Naive thymus-derived CD4-positive, alpha-beta T cell (primary cell): ENCODE measurements around the gene ART4. TPM values are rescaled to one million over a fixed set of nuclear protein-coding genes. Genes with fewer than 3 reads are reported as not detected.

Source experiments
- ATAC-seq: fragments of 150-1000 bp; cut with Tn5 transposase; 2 replicates; pipeline ENCODE4 v1.10.0; 2021; ENCODE audit warnings: mild to moderate bottlenecking, moderate library complexity
- CTCF ChIA-PET: fragments of 350-600 bp; sonication (Branson Sonifier 250); formaldehyde crosslinking; loops from one replicate; lab custom pipeline; 2021; ENCODE audit warnings: antibody characterized with exemption; lab: Charles Lee
- POLR2A ChIA-PET: fragments of 350-600 bp; sonication (Branson Sonifier 250); formaldehyde crosslinking; loops from one replicate; lab custom pipeline; 2021; ENCODE audit warnings: antibody characterized with exemption, inconsistent platforms; lab: Charles Lee
- DNase-seq, 9 donors: peaks; one replicate each; pipeline versions ENCODE4 v3.0.0 to v3.0.0-alpha.2; 2020 to 2022; ENCODE audit warnings: mixed read lengths in 1 of 9
- H3K27ac ChIP-seq: one replicate; pipeline ENCODE4 v1.7.0; 2013; ENCODE audit warnings: mild to moderate bottlenecking, low read depth, low read length, moderate library complexity
- H3K27me3 ChIP-seq, 2 donors: one replicate each; pipeline ENCODE4 v1.7.0; 2013; ENCODE audit warnings: low read length in 2 of 2, mild to moderate bottlenecking in 2 of 2, moderate library complexity in 2 of 2; ENCODE audit not compliant: control insufficient read depth in 2 of 2, insufficient read depth in 2 of 2
- H3K36me3 ChIP-seq, 3 experiments: 1 replicate in 2 of 3; 2 replicates in 1 of 3; pipeline ENCODE4 v1.7.0; 2013; ENCODE audit warnings: low read length in 3 of 3, mild to moderate bottlenecking in 3 of 3, moderate library complexity in 1 of 3; ENCODE audit not compliant: insufficient read depth in 3 of 3, control insufficient read depth in 2 of 3
- H3K4me1 ChIP-seq, 2 donors: one replicate each; pipeline ENCODE4 v1.7.0; 2013; ENCODE audit warnings: low read length in 2 of 2, mild to moderate bottlenecking in 2 of 2, moderate library complexity in 1 of 2; ENCODE audit not compliant: control insufficient read depth in 2 of 2, insufficient read depth in 2 of 2
- H3K4me3 ChIP-seq: 2 replicates; pipeline ENCODE4 v1.7.0; 2013; ENCODE audit warnings: mild to moderate bottlenecking, low read length
- H3K9me3 ChIP-seq, 3 experiments: 1 replicate in 2 of 3; 2 replicates in 1 of 3; pipeline ENCODE4 v1.7.0; 2013; ENCODE audit warnings: low read length in 3 of 3; ENCODE audit not compliant: control insufficient read depth in 2 of 3
- H3K27ac Mint-ChIP-seq, 9 donors: one replicate each; pipeline ENCODE4 v1.8.0; 2020 to 2022; ENCODE audit warnings: mixed read lengths in 9 of 9, mild to moderate bottlenecking in 8 of 9, moderate library complexity in 5 of 9, inconsistent platforms in 2 of 9
- H3K27me3 Mint-ChIP-seq, 5 donors: one replicate each; pipeline ENCODE4 v1.8.0; 2021 to 2022; ENCODE audit warnings: mixed read lengths in 5 of 5, mild to moderate bottlenecking in 1 of 5
- H3K36me3 Mint-ChIP-seq, 5 donors: one replicate each; pipeline ENCODE4 v1.8.0; 2020 to 2022; ENCODE audit warnings: mixed read lengths in 5 of 5, mild to moderate bottlenecking in 3 of 5, inconsistent platforms in 1 of 5
- H3K4me1 Mint-ChIP-seq, 7 donors: one replicate each; pipeline ENCODE4 v1.8.0; 2020 to 2022; ENCODE audit warnings: mixed read lengths in 7 of 7, mild to moderate bottlenecking in 3 of 7, inconsistent platforms in 1 of 7
- H3K4me3 Mint-ChIP-seq, 10 donors: one replicate each; pipeline ENCODE4 v1.8.0; 2020 to 2022; ENCODE audit warnings: mild to moderate bottlenecking in 10 of 10, mixed read lengths in 10 of 10, moderate library complexity in 6 of 10, inconsistent platforms in 2 of 10
- H3K9me3 Mint-ChIP-seq, 11 donors: one replicate each; pipeline ENCODE4 v1.8.0; 2020 to 2022; ENCODE audit warnings: mixed read lengths in 11 of 11, mild to moderate bottlenecking in 4 of 11, inconsistent platforms in 1 of 11, moderate library complexity in 1 of 11
- intact Hi-C, 2 donors: fragments of 100-400 bp; cut with micrococcal nuclease; formaldehyde crosslinking; loops; one replicate each; pipeline ENCODE4 v1.15.1; 2023
- polyA plus RNA-seq, 2 donors: library from polyadenylated mRNA; unstranded; fragments of 300-500 nt; fragmentation: Illumina TruSeq; gene quantifications; one replicate each; pipeline ENCODE4 v1.2.3, GENCODE V29; 2021
- total RNA-seq, 6 experiments: library from RNA in 5 of 6; stranded (reverse) in 5 of 6; gene quantifications; 1 replicate in 5 of 6; 2 replicates in 1 of 6; pipeline ENCODE4 v1.2.3 and lab custom pipeline; 2021 to 2026

The ART4 gene
- total and polyA plus RNA-seq, 7 experiments from 2014 or later: not detected

GRCh38 chr12:14858513-14858912 is 15.2 kb upstream of the ART4 start:
- H3K9me3 Mint-ChIP-seq: peaks cover 6 to 45% (median 20%) of the 10 kb centered on the region in 11 donors
- no peak for DNase-seq
- H3K27ac Mint-ChIP-seq: no peak overlapping the region
- peaks cover 4 to 16% (median 12%) of the 10 kb centered on the region in 5 donors for H3K36me3 Mint-ChIP-seq
- H3K4me1 ChIP-seq: no peaks in the 10 kb centered on the region
- H3K4me3 ChIP-seq: no peak overlapping the region
- no peaks in the 10 kb centered on the region for H3K27me3 Mint-ChIP-seq
- H3K4me3 Mint-ChIP-seq: no peak overlapping the region
- H3K36me3 ChIP-seq: no peaks in the 10 kb centered on the region
- ChIA-PET POLR2A (no interaction called here), CTCF (no interaction called here)
- H3K9me3 ChIP-seq: no peaks in the 10 kb centered on the region
- no peak overlapping the region for H3K27ac ChIP-seq
- intact Hi-C loops: no loop called here
- H3K4me1 Mint-ChIP-seq: peaks cover 0 to 1% (median 0%) of the 10 kb centered on the region in 7 donors
- ATAC-seq: no peak
- no peaks in the 10 kb centered on the region for H3K27me3 ChIP-seq

- Histone ChIP-seq H3K9me3 (no peaks in the 10 kb centered on the region), H3K4me1 (no peaks in the 10 kb centered on the region), H3K4me3 (no peak overlapping the region), H3K27ac (no peak overlapping the region), H3K36me3 (no peaks in the 10 kb centered on the region), H3K27me3 (no peaks in the 10 kb centered on the region)
- POLR2A ChIA-PET: no interaction called here
- Mint-ChIP-seq H3K27ac (no peak overlapping the region), H3K9me3 (peaks cover 2 to 27% (median 10%) of the 10 kb centered on the region in 11 donors), H3K36me3 (peaks cover 0 to 9% (median 6%) of the 10 kb centered on the region in 5 donors), H3K27me3 (no peaks in the 10 kb centered on the region), H3K4me1 (peaks cover 0 to 2% (median 0%) of the 10 kb centered on the region in 7 donors), H3K4me3 (no peak overlapping the region)
- CTCF ChIA-PET: interaction anchor here (1.3 kb wide), 1 partner anchor 9 kb away, joined by 6 read pairs; no protein-coding TSS in a partner anchor
- ATAC-seq (no peak), DNase-seq (no peak)
- intact Hi-C loops: no loop called here
Measured at GRCh38 chr12:14854586-14855183, 11.4 kb upstream of the ART4 start.

- Histone ChIP-seq H3K9me3 (no peaks in the 10 kb centered on the region), H3K4me1 (no peaks in the 10 kb centered on the region), H3K4me3 (no peak overlapping the region), H3K36me3 (no peaks in the 10 kb centered on the region), H3K27ac (no peak overlapping the region), H3K27me3 (no peaks in the 10 kb centered on the region)
- DNase-seq: no peak
- Mint-ChIP-seq H3K27me3 (no peaks in the 10 kb centered on the region), H3K36me3 (peaks cover 0 to 5% (median 0%) of the 10 kb centered on the region in 5 donors), H3K4me3 (no peak overlapping the region), H3K9me3 (peaks cover 0 to 20% (median 6%) of the 10 kb centered on the region in 11 donors), H3K27ac (no peak overlapping the region), H3K4me1 (peaks cover 0 to 2% (median 0%) of the 10 kb centered on the region in 7 donors)
- ChIA-PET CTCF (no interaction called here), POLR2A (interaction anchor here (1.6 kb wide), 1 partner anchor 85 kb away, joined by 3 read pairs; no protein-coding TSS in a partner anchor)
- no peak for ATAC-seq
- intact Hi-C loops: loop anchor here in 1 of 2 donors (1.0 kb wide), 1 partner anchor 30 kb away; no protein-coding TSS in a partner anchor
Measured at GRCh38 chr12:14853961-14854360, 10.6 kb upstream of the ART4 start.

DNA sequence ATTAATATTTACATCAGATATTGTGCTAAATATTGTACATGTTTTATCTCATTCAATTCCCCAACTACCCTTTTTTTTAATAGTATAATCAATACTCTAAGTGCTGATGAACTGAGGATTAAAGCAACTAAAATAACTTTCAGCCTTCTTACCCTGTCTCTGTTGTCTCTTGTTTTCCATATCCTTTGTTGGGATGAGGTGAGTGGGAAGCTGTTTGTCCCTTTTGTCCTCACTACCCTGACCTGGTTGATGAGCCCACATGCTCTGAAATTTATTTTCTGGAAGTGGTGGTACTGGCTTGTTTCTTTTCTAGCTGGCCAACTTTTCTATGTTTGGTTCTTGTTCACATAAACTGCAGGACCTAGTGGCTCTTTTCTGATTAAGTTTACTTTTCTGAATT is 9.6 kb upstream of the ART4 start:
- ATAC-seq (no peak), DNase-seq (no peak)
- Histone ChIP-seq H3K9me3 (no peaks in the 10 kb centered on the region), H3K36me3 (no peaks in the 10 kb centered on the region), H3K4me1 (no peaks in the 10 kb centered on the region), H3K27me3 (no peaks in the 10 kb centered on the region), H3K27ac (no peak overlapping the region), H3K4me3 (no peak overlapping the region)
- peak overlapping the region in 2 of 9 donors; percentile 20 to 82 for H3K27ac Mint-ChIP-seq
- H3K9me3 Mint-ChIP-seq: peaks cover 0 to 12% (median 6%) of the 10 kb centered on the region in 11 donors
- POLR2A ChIA-PET: interaction anchor here (0.8 to 1.6 kb wide), 2 partner anchors 84 to 127 kb away, joined by 3 read pairs; no protein-coding TSS in a partner anchor
- peaks cover 0 to 5% (median 0%) of the 10 kb centered on the region in 5 donors for H3K36me3 Mint-ChIP-seq
- CTCF ChIA-PET: interaction anchor here (1.5 kb wide), 1 partner anchor 10 kb away, joined by 3 read pairs; the partner anchor contains the start of gene ART4
- no peaks in the 10 kb centered on the region for H3K27me3 Mint-ChIP-seq
- H3K4me1 Mint-ChIP-seq: peaks cover 0 to 2% (median 0%) of the 10 kb centered on the region in 7 donors
- no peak overlapping the region for H3K4me3 Mint-ChIP-seq
- intact Hi-C loops: loop anchor here in 1 of 2 donors (1.0 kb wide), 1 partner anchor 31 kb away; no protein-coding TSS in a partner anchor

DNA sequence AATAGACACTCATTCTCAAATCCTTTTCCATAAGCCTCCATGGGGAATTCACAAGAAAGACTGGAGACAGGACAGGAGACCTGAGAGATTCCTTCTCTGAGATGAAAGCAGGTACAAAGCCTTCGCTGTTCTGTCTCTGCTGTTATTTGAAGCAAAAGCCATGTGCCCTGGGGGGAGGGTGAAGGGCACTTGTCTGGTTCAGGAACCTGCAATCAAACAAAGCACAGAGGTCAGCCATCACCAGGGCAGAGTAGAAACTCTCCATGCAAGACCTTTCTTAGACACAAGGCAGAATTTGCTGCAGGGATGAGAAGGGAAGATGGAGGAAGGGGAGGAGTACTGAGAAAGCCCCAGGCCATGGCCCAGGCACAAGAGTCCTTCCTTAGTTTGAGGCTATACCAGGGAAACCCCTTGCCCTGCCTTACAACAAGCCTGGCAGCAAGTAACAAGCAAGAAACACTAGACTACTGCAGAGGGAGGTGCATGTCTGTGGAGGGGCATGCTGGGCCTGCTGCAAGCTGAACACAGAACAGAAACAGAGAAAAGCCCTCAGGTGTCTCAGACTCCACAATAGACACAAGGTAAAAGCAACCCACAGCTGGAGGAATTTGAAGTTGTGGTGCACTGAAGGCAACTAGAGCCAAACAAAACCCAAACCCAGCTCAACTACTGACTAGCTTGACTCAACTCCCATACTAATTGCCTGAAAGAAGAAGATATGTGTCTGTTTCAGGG is 7.8 kb upstream of the ART4 start:
- ATAC-seq: no peak
- peaks cover 0 to 6% (median 3%) of the 10 kb centered on the region in 7 donors for H3K4me1 Mint-ChIP-seq

DNA sequence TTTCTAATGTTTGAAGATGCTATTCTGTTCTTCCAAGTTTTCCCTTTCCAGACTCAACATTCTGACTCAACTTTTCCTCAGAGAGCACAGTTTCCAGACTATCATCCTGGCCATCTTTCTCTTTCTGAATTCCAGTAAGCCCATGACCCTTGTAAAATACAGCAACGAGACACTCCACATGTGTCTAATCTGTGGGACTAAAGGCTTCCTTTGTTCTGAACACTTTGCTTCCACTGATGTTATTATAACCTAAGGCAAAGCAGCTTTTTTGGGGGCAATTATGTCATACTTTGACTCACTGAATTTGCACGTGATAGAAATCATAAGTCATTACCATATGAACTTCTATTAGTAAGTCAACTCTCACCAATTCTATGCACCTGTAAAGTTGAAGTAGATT is 6.3 kb upstream of the ART4 start:
- no peak overlapping the region for H3K27ac ChIP-seq
- Mint-ChIP-seq H3K4me3 (no peak overlapping the region), H3K36me3 (no peaks in the 10 kb centered on the region), H3K27me3 (no peaks in the 10 kb centered on the region), H3K9me3 (no peaks in the 10 kb centered on the region), H3K4me1 (peaks cover 5 to 13% (median 8%) of the 10 kb centered on the region in 7 donors), H3K27ac (no peak overlapping the region)
- no peaks in the 10 kb centered on the region for H3K4me1 ChIP-seq
- intact Hi-C loops: loop anchor here in 1 of 2 donors (5.0 kb wide), 1 partner anchor 217 kb away; no protein-coding TSS in a partner anchor
- no peaks in the 10 kb centered on the region for H3K9me3 ChIP-seq
- no peaks in the 10 kb centered on the region for H3K36me3 ChIP-seq
- POLR2A ChIA-PET: no interaction called here
- no peak overlapping the region for H3K4me3 ChIP-seq
- CTCF ChIA-PET: interaction anchor here (0.5 to 6.6 kb wide), 4 partner anchors 24 to 147 kb away, joined by 3 to 86 read pairs (median 5); no protein-coding TSS in a partner anchor
- DNase-seq (no peak), ATAC-seq (no peak)
- H3K27me3 ChIP-seq: no peaks in the 10 kb centered on the region

More for the DNA sequence above, 7.8 kb upstream of the ART4 start:
- Histone ChIP-seq H3K36me3 (no peaks in the 10 kb centered on the region), H3K27ac (no peak overlapping the region), H3K9me3 (no peaks in the 10 kb centered on the region), H3K4me3 (no peak overlapping the region), H3K4me1 (no peaks in the 10 kb centered on the region), H3K27me3 (no peaks in the 10 kb centered on the region)
- no peak for DNase-seq
- Mint-ChIP-seq H3K36me3 (peaks cover 0 to under 1% (median 0%) of the 10 kb centered on the region in 5 donors), H3K27ac (peak overlapping the region in 1 of 9 donors; percentile 82), H3K4me3 (no peak overlapping the region), H3K27me3 (no peaks in the 10 kb centered on the region), H3K9me3 (peaks cover 0 to under 1% (median 0%) of the 10 kb centered on the region in 11 donors)
- POLR2A ChIA-PET: interaction anchor here (1.8 kb wide), 1 partner anchor 145 kb away, joined by 8 read pairs; no protein-coding TSS in a partner anchor
- CTCF ChIA-PET: interaction anchor here (0.8 to 1.2 kb wide), 3 partner anchors 143 to 371 kb away, joined by 3 to 7 read pairs (median 3); partner anchors contain the start of gene RERG
- intact Hi-C loops: no loop called here
